Right forelimb (tissue), 1 donor: ENCODE results near the gene STIM1.
"Not testable (repeated sequence)": the region's sequence is repeated elsewhere in the genome, so short reads cannot be mapped to it uniquely, and the experiment has no call there.

Experiments used
- DNase-seq: peaks from one replicate; pipeline ENCODE4 v3.0.0-alpha.2; 2018

STIM1 gene

GRCh38 chr11:4039011-4039410 lies 183.5 kb downstream of the STIM1 start:
- no peak for DNase-seq

GRCh38 chr11:4040461-4040860 lies 185.0 kb downstream of the STIM1 start:
- no peak for DNase-seq

- no peak for DNase-seq
Observed at GRCh38 chr11:4041731-4042391, 186.4 kb downstream of the STIM1 start.

GRCh38 chr11:4044976-4045646 lies 189.6 kb downstream of the STIM1 start:
- DNase-seq, result no peak

- no peak for DNase-seq
Observed at GRCh38 chr11:4048340-4048739, 192.9 kb downstream of the STIM1 start.

- DNase-seq, result no peak
Observed at GRCh38 chr11:4049006-4049405, 193.5 kb downstream of the STIM1 start.

GRCh38 chr11:4050138-4050537 lies 194.7 kb downstream of the STIM1 start:
- DNase-seq, result no peak

- not testable (repeated sequence) for DNase-seq
Observed at GRCh38 chr11:4053200-4053599, 197.7 kb downstream of the STIM1 start.

- no peak for DNase-seq
Observed at GRCh38 chr11:4054643-4055042, 199.2 kb downstream of the STIM1 start.

GRCh38 chr11:4059424-4059823 lies 204.0 kb downstream of the STIM1 start:
- DNase-seq, result no peak

- no peak for DNase-seq
Observed at GRCh38 chr11:4060182-4060923, 204.9 kb downstream of the STIM1 start.

GRCh38 chr11:4061700-4062099 lies 206.2 kb downstream of the STIM1 start:
- no peak for DNase-seq

- DNase-seq, result no peak
Observed at GRCh38 chr11:4063348-4063747, 207.9 kb downstream of the STIM1 start.

- no peak for DNase-seq
Observed at GRCh38 chr11:4064278-4064955, 209.0 kb downstream of the STIM1 start.

- DNase-seq, result no peak
Observed at GRCh38 chr11:4065086-4065485, 209.6 kb downstream of the STIM1 start.

- no peak for DNase-seq
Observed at GRCh38 chr11:4065601-4066377, 210.3 kb downstream of the STIM1 start.

- DNase-seq, result no peak
Observed at GRCh38 chr11:4066910-4067309, 211.4 kb downstream of the STIM1 start.

GRCh38 chr11:4068962-4069361 lies 213.5 kb downstream of the STIM1 start:
- no peak for DNase-seq

GRCh38 chr11:4071325-4071724 lies 215.9 kb downstream of the STIM1 start:
- DNase-seq, result no peak

GRCh38 chr11:4071914-4072313 lies 216.4 kb downstream of the STIM1 start:
- DNase-seq, result no peak

- DNase-seq, result no peak
Observed at GRCh38 chr11:4072668-4073285, 217.3 kb downstream of the STIM1 start.

- no peak for DNase-seq
Observed at GRCh38 chr11:4074266-4074665, 218.8 kb downstream of the STIM1 start.
